ENCODE data around the gene NOVA2.

The NOVA2 gene

DNA sequence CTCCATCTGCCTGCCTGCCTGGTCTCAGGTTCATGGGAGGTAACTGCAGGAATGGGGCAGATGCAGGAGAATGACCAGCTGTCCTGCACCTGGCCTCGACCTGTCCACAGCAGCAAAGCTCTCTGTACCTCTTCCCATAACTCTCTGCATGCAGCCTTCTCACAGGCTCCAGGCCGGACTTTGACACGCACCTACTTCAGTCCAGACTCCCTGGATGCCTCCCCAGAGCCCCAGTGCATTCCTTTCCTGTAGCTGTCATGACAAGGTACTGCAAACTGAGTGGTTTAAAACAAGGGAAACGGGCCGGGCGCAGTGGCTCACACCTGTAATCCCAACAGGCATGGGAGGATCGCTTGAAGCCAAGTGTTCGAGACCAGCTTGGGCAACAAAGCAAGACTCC lies 62.4 kb downstream of the NOVA2 start:
- TF ChIP-seq, protein P1, sequence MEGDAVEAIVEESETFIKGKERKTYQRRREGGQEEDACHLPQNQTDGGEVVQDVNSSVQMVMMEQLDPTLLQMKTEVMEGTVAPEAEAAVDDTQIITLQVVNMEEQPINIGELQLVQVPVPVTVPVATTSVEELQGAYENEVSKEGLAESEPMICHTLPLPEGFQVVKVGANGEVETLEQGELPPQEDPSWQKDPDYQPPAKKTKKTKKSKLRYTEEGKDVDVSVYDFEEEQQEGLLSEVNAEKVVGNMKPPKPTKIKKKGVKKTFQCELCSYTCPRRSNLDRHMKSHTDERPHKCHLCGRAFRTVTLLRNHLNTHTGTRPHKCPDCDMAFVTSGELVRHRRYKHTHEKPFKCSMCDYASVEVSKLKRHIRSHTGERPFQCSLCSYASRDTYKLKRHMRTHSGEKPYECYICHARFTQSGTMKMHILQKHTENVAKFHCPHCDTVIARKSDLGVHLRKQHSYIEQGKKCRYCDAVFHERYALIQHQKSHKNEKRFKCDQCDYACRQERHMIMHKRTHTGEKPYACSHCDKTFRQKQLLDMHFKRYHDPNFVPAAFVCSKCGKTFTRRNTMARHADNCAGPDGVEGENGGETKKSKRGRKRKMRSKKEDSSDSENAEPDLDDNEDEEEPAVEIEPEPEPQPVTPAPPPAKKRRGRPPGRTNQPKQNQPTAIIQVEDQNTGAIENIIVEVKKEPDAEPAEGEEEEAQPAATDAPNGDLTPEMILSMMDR (IDR thresholded peaks at IDR 0.05): no peak

DNA sequence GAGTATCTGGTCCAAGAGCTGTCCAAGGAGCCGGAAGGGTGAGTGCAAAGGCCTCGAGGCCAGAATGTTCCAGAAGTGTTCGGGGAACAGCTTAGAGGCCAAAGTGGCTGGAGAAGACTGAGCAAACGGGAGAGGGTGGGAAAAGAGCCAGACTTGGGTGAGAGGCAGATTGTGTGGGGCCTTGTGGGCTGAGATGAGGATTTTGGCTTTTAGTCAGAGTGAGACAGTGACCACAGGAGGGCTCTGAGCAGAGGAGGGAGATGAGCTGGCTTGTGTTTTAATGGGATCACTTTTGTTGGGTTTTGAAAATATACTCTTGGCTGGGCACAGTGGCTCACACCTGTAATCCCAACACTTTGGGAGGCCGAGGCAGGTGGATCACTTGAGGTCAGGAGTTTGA lies 64.7 kb downstream of the NOVA2 start:
- TF ChIP-seq, protein P1 (IDR thresholded peaks at IDR 0.05): no peak

DNA sequence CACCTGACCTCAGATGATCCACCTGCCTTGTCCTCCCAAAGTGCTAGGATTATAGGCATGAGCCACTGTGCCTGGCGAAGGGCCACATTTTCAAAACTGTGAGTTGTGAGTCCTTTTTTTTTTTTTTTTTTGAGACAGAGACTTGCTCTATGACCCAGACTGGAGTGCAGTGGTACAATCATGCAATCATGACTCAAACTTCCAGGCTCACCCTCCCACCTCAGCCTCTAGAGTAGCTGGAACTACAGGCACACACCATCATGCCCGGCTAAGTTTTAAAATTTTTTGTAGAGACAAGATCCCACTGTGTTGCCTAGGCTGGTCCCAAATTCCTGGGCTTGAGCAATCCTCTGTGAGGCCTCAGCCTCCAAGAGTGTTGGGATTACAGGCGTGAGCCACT lies 67.4 kb downstream of the NOVA2 start:
- TF ChIP-seq, protein P1 (IDR thresholded peaks at IDR 0.05): no peak

- TF ChIP-seq, protein P1 (IDR thresholded peaks at IDR 0.05): no peak
Measured at GRCh38 chr19:45905011-45905410, 68.7 kb downstream of the NOVA2 start.

DNA sequence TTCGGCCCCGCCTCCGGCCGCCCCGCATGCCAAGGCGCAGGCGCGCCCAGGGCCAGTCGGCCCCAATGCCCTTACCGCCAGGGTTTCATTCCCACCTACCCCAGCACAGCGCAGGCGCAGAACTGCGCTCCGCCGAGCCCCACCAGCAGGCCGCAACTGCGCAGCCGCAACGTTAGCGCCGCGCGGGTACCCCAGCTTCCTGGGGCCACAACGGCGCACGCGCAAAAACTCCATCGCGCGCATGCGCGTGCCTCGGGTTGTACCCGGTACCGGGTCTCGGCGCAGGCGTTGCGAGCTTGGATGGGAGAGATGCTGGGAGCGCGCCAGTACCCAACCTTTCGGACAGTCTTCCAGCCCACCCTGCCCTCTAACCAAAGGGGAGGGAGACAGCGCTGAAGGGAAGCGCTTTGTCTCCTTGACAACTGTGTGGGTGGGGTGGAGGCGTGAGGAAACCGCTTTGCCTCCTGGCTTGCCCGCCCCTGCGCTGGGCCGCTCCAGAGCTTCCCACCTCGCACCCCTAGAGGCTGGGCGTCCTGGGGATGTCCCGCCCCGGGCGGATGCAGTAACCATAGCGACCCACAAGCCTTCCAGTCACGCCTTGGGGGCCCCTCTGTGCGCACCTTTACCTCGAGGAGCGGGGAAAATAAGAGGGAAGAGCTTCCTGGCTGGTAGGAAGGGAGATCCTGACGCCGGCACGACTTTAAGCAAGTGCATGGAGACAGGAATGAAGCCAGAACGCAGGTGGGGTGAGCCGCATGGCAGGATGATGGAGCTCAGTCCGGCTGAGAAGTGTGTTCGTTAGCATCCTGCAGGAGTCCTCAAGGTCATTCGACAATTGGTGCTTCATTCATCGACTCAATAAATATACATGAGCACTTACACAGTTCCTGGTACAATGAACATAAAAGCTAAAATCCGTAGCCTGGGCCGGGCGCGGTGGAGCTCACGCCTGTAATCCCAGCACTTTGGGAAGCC lies 70.7 kb downstream of the NOVA2 start:
- TF ChIP-seq, protein P1 (IDR thresholded peaks at IDR 0.05): no peak

DNA sequence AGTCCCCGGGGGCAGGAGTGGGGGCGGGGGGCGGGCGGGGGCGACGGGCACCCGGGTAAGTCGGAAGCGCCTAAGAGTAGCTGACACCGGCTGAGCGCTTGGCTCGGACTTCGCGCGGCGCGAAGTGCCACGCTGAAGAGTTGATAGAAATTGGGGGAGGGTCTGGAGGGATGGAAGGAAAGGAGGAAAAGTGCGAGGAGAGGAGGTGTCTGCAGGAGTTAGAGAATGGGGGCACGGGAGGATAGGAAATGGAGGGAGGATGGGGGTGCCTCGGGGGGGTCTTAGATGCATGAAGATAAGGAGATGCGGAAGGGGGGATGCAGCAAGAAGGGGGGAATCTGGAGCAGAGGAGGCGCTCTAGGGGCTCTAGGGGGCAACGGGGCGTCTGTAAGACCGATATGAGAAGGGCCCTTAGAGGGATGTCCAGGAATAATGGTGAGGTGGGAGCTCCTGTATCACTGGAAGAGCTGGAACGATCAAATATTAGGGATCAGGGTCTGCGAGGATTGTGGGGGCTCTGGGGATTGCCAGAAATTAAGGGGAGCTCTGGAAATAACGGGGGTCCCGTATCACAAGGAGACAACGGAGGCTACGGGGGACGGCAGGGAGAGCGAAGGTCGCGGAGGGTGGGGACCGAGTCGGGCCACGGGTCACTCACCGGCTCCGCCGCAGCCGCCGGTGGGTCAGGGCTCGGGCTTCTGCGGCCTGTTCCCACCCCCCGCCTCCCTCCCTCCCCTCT lies 71.6 kb downstream of the NOVA2 start, which contains the start of gene MYPOP:
Gene MYPOP, minus strand, starts transcription at position 702 of the 739 bp plus-strand sequence. CDS start 840 bp downstream, outside the sequence.
- TF ChIP-seq, protein P1 (IDR thresholded peaks at IDR 0.05): no peak

DNA sequence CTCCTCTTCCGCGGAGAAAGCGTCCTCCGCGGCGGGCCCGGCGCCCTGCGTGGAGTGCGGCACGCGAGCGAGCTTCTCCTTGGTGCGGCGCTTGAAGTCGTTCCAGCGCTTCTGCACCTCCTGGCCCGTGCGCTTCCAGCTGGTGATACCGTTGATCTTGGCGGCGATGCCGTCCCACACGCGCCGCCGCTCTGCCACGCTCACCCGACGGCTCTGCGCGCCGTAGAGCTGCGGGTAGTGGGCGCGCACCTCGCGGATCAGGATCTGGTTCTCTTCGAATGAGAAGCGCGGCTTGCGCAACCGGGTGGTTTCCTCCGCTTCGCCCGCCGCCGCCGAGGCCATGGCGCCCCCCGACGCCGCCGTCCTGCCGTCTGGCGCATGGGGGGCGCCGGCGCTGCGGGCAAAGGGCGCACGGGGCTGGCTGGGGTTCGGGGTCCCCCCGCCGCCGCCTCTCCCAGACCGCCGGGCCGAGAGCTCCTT lies 72.2 kb downstream of the NOVA2 start:
- TF ChIP-seq, protein P1 (IDR thresholded peaks at IDR 0.05): no peak
